GM19397 (cell line): ENCODE data around the gene KCNIP1.
A peak's percentile ranks its signal among the peaks of the same experiment; 100 is the strongest.

Source experiments
- ATAC-seq: cut with Tn5 transposase; IDR thresholded peaks from one replicate; pipeline ENCODE4 v1.9.1; 2021; ENCODE audit warnings: mild to moderate bottlenecking, moderate library complexity; ENCODE audit not compliant: unreplicated experiment

Gene KCNIP1

GRCh38 chr5:170562166-170562874, 58.5 kb downstream of the KCNIP1 start:
- no peak for ATAC-seq

- no peak for ATAC-seq
These were observed 59.0 kb downstream of the KCNIP1 start for GRCh38 chr5:170562875-170563228.

GRCh38 chr5:170563824-170564567, 60.2 kb downstream of the KCNIP1 start:
- no peak for ATAC-seq

- no peak for ATAC-seq
These were observed 61.3 kb downstream of the KCNIP1 start for GRCh38 chr5:170565072-170565471.

GRCh38 chr5:170569101-170569500, 65.3 kb downstream of the KCNIP1 start:
- ATAC-seq: no peak

- ATAC-seq: no peak
These were observed 66.7 kb downstream of the KCNIP1 start for GRCh38 chr5:170570476-170570875.

GRCh38 chr5:170571281-170571731, 67.5 kb downstream of the KCNIP1 start:
- no peak for ATAC-seq

GRCh38 chr5:170571875-170572852, 68.3 kb downstream of the KCNIP1 start:
- ATAC-seq: peak; percentile 80

GRCh38 chr5:170573114-170573513, 69.3 kb downstream of the KCNIP1 start:
- no peak for ATAC-seq

- no peak for ATAC-seq
These were observed 69.8 kb downstream of the KCNIP1 start for GRCh38 chr5:170573660-170574059.

GRCh38 chr5:170576602-170577535, 73.0 kb downstream of the KCNIP1 start:
- ATAC-seq: no peak

- ATAC-seq: no peak
These were observed 75.8 kb downstream of the KCNIP1 start for GRCh38 chr5:170579601-170580000.

GRCh38 chr5:170581211-170581610, 77.4 kb downstream of the KCNIP1 start:
- ATAC-seq: no peak

GRCh38 chr5:170582644-170583330, 79.0 kb downstream of the KCNIP1 start:
- no peak for ATAC-seq

GRCh38 chr5:170584003-170584402, 80.2 kb downstream of the KCNIP1 start:
- no peak for ATAC-seq

- ATAC-seq: no peak
These were observed 80.7 kb downstream of the KCNIP1 start for GRCh38 chr5:170584450-170585058.

GRCh38 chr5:170585273-170585948, 81.6 kb downstream of the KCNIP1 start:
- no peak for ATAC-seq

- ATAC-seq: no peak
These were observed 84.0 kb downstream of the KCNIP1 start for GRCh38 chr5:170587808-170588207.

- no peak for ATAC-seq
These were observed 85.8 kb downstream of the KCNIP1 start for GRCh38 chr5:170589643-170590042.
